Thyroid gland (tissue), 4 donors: ENCODE measurements around the gene LRRC56.

Source experiments
- POLR2A ChIP-seq, 2 donors: fragments of 450-650 bp; IDR thresholded peaks; one replicate each; pipeline ENCODE4 v1.6.1; 2017; ENCODE audit warnings: antibody characterized with exemption in 2 of 2, mild to moderate bottlenecking in 2 of 2, moderate library complexity in 1 of 2
- TF ChIP-seq, protein P1 (sequence below), 6 experiments: fragments of 200-600 bp in 3 of 6; fragments of 450-650 bp in 3 of 6; sonication (generic) in 3 of 6; IDR thresholded peaks; one replicate each; pipeline ENCODE4 v1.5.1; 2016 to 2019; ENCODE audit warnings: antibody characterized with exemption in 6 of 6, mild to moderate bottlenecking in 2 of 6, inconsistent platforms in 1 of 6, moderate library complexity in 1 of 6

DNA sequence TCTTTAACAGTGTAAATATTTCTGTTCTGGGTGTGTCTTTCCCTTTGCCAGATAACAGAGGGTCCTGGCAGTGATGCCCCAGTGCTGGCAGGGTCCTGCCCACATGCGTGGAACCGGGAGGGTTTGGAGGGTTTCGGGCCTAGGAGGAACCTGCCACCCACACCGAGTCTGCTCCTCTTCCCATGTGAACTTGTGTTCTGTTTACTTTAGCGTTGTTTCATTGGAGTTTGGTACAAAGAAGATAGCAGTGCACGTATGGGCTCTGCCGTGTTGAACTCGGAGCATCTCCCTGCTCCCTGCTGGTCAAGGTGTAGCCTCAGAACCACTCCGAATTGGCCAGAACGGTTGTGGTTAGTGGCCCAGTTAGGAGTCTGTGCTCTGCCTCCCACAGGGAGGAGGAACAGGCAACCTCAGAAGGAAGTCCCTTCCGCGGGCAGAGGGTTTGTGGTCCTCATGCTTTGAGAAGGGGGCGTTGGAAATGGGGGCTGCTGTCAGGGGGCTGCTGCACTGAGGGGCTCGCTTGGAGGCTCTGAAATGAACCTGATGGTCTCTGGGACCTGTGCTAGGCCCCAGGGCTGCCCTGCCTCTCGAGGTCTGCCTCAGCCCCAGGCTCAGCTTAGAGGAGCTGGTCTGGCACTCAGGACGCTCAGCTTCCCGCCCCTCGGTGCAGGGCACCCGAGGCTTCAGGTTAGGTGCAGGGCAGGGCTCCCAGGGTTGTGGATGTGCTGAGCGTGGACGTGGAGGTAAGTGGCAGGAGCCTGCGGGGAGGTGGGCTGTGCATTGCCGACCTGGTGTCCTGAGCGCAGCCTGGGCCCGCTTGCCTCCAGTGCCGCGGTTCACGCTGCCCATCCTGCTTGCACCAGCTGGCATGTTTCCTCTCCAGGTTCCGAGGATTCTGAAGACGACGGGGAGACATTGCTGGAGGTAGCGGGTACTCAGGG, 49.3 kb downstream of the LRRC56 start:
- no peak for TF ChIP-seq POLR2A (IDR thresholded peaks at IDR 0.05)
- TF ChIP-seq, protein P1, sequence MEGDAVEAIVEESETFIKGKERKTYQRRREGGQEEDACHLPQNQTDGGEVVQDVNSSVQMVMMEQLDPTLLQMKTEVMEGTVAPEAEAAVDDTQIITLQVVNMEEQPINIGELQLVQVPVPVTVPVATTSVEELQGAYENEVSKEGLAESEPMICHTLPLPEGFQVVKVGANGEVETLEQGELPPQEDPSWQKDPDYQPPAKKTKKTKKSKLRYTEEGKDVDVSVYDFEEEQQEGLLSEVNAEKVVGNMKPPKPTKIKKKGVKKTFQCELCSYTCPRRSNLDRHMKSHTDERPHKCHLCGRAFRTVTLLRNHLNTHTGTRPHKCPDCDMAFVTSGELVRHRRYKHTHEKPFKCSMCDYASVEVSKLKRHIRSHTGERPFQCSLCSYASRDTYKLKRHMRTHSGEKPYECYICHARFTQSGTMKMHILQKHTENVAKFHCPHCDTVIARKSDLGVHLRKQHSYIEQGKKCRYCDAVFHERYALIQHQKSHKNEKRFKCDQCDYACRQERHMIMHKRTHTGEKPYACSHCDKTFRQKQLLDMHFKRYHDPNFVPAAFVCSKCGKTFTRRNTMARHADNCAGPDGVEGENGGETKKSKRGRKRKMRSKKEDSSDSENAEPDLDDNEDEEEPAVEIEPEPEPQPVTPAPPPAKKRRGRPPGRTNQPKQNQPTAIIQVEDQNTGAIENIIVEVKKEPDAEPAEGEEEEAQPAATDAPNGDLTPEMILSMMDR (IDR thresholded peaks at IDR 0.05) = no peak
